Stimulated activated CD4-positive, alpha-beta T cell treated with anti-CD3 and anti-CD28 coated beads, TNF-alpha, amount 100 ng/mL, for 48 hours (primary cell): ENCODE results near the gene USP37.

Experiments
- DNase-seq, 3 donors: peaks; one replicate each; pipeline ENCODE4 v3.0.0-alpha.2; 2020; ENCODE audit warnings: low read depth in 3 of 3

USP37 gene

GRCh38 chr2:218474527-218474926 is 93.6 kb downstream of the USP37 start:
- no peak for DNase-seq

DNA sequence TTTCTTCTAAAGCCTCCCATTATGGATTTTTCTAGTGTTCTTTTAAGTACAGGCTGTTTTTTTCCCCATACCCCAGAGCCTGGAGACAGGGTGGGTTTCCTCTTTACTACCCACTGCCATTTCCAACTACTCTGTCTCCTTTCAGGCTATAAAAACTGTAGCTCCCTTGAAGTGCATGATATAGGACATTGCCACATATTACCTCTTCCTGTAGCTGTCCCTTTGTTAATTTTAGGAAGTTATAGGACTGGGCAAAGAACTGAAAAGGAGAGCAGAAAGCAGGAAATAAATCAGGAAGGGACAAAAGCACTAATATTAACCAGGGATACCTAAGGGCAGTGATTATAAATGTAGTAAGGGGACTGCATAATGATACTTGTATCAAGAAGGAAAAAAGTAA is 95.2 kb downstream of the USP37 start:
- DNase-seq: no peak

- no peak for DNase-seq
Measured at GRCh38 chr2:218471982-218472381, 96.2 kb downstream of the USP37 start.

DNA sequence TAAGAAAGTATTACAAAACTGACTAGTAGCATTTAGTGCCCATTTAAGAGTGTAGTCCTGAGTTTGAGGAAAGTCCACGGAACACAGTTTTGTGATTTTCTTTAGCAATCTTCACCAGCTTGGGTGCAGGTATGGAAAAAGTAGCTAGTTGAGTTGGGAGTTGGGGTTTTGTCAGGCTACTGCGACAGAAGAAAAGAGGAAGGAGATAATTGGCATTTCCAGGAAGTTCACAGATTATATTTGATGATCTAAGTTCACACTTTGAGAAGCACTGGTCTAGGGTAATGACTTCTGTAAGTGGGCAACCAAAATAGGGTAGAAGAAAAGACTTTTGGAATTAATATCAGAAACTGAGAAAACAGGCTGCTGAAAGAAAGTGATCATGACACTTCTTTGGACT is 97.1 kb downstream of the USP37 start:
- no peak for DNase-seq

DNA sequence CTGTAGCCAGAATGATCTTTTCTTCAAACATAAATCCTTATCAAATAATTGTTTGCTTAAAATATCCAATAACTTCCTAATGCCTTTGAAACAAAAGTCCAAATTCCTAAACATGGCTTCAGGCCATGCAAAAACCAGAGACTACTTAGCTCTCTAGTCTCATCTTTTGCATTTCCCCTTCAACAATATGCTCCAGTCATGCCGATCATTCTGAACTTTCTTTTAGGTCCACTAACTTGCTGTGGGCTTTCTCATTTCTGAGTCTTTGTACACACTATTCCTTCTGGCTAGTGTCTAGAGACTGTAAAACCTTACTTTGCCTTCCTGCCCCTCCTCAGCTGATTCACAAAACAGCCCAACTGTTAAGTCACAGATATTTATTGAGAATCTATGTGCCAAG is 97.7 kb downstream of the USP37 start:
- no peak for DNase-seq

DNA sequence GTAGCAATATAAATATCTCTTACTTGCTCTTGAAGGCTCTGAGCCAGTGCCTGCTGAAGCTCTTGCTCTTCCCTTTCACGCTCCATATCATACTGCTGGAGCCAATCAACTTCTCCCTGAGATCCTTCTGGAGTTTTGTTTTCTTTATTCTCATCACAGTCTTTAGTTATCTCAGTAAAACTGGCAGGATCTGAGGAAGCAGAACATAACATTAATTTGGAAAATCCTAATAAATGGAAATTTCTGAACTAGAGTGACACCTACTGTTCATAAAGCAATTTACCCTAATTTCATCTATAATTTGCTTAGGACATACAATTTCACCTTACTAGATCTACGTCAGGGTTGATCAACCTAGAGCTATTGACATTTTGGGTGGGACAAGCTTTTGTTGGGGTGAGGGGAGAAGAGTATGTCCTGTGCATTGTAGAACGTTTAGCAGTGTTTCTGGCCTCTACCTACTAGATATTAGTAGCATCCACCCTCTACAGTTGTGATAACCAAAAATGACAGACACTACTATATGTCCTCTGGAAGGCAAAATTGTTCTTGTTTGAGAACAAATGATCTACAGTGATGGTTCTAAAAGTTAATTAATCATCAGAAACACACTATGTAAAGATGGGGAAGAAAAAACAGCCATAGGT is 102.0 kb downstream of the USP37 start:
- no peak for DNase-seq

- DNase-seq: no peak
Measured at GRCh38 chr2:218458598-218458997, 109.6 kb downstream of the USP37 start.

GRCh38 chr2:218456849-218457248 is 111.3 kb downstream of the USP37 start:
- no peak for DNase-seq

DNA sequence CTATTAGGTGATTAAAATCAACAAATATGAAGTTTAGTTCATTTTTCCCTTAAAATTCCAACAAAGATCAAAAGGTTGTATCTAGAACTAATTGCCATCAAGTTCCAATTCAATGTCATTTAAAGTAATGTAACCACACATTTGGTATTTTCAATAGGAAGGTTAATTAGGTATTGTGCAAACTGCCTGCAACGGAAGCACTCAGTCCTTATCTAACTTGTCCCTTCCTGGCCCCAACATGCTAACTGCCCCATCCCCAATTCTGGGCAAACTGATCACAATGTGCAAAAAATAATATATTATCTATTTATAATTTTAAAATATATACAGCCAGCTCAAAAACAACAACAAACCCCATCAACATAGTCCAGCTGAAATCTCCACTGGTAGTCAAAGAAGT is 116.1 kb downstream of the USP37 start:
- no peak for DNase-seq

- DNase-seq: no peak
Measured at GRCh38 chr2:218448934-218449333, 119.2 kb downstream of the USP37 start.

DNA sequence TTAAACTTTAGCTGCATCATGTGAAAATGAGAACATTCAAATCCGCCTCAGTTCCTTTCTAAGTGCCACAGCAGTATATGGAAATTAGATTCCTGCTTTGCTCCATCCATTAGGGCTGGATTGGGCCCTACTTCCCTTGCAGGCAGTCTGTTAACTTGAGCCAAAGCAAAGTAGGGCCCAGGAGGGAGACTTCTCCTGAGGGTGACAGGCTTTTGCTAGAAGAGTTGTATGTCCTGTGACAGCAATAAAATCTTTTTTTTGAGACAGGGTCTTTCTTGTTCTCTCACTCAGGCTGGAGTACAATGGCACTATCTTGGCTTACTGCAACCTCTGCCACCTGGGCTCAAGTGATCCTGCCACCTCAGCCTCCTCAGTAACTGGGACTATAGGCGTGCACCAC is 121.1 kb downstream of the USP37 start:
- DNase-seq: no peak

DNA sequence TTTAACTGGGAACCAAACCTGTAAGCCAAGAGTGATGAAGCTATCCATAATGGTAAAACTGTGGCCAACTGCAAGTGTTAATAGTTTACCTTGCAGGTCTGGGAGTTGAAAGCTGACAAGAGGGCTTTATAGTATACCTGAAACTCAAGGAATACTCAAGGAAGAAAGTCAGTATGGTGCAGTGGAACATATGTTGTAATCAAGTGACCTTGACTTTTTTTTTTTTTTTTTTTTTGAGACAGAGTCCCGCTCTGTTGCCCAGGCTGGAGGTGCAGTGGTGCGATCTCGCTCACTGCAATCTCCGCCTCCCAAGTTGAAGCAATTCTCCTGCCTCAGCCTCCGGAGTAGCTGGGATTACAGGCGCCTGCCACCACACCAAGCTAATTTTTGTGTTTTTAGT is 121.6 kb downstream of the USP37 start:
- no peak for DNase-seq

DNA sequence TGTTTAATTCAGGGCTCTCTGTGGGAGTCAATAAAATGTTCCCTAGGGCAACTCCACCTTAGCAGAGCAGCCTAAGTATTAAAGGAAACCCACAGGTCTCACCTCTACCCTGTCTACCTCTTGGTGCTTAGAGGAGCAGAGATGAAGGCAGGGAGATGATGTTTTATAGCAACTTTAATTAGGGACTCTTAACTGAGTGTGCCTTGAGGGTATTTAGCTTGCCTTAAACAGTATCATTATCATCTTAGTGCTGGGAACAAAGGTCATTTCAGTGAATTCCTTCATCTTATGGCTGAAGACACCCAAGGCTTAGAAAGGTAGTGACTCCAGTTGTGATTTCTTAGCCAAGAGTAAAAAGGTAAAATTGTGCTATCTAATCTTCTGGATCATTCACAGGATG is 122.5 kb downstream of the USP37 start:
- DNase-seq: no peak

- DNase-seq: no peak
Measured at GRCh38 chr2:218444692-218445357, 123.3 kb downstream of the USP37 start.

- DNase-seq: no peak
Measured at GRCh38 chr2:218438596-218438995, 129.6 kb downstream of the USP37 start.

DNA sequence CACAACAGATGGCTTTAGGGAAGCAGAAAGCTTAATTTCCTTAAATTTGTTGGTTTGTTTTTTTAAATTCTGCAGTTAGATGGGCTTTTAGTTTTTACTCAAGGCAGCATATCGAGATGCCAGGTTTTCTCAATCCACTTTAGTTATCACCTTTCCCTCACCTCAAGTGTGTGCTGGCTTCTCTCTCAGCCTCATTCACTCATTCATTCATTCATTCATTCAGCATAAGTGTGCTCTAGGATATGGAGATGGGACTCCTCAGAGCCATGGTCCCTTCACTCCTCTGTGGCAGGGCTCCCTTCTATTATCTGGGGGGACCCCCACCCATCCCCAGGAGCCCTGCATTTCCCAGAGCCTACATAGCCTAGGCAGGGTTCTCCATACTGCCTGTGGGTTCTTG is 130.2 kb downstream of the USP37 start:
- DNase-seq: no peak

- DNase-seq: no peak
Measured at GRCh38 chr2:218436992-218437391, 131.2 kb downstream of the USP37 start.

GRCh38 chr2:218435003-218435982 is 132.9 kb downstream of the USP37 start:
- no peak for DNase-seq

DNA sequence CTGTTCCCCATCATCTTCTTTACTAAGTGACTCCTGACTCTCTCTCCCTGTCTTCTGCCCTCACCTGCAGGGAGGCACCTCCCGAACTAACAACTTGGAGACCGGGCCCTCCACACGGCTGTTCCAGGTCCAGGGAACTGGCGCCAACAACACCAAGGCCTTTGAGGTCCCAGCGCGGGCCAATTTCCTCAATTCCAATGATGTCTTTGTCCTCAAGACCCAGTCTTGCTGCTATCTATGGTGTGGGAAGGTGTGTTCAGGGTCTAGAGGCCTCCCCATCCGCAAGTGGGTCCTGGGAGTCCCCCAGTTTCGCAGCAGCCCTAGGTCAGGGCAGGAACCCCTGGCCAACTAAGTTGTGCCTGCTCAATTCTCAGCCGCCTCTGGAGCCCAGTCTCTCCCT is 133.7 kb downstream of the USP37 start:
- DNase-seq: no peak

DNA sequence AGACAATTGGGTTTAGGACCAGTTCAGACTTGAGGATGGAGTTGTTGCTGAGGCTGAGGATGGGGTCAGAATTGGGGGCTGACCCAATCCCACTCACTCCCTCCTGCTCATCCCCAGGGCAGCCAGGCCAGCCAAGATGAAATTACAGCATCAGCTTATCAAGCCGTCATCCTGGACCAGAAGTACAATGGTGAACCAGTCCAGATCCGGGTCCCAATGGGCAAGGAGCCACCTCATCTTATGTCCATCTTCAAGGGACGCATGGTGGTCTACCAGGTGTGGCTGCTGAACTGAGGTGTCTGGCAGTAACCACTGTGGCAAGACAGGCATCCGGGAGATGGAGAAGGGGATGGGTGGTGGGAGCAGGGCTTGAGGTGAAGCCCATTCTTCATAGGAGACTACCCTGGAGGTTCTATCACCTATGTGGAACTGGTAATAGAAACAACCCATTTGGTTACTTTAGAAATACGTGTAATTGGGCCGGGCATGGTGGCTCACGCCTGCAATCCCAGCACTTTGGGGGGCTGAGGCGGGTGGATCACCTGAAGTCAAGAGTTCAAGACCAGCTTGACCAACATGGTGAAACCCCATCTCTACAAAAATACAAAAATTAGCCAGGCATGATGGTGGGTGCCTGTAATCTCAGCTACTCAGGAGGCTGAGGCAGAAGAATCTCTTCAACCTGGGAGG is 135.3 kb downstream of the USP37 start:
- DNase-seq: no peak

DNA sequence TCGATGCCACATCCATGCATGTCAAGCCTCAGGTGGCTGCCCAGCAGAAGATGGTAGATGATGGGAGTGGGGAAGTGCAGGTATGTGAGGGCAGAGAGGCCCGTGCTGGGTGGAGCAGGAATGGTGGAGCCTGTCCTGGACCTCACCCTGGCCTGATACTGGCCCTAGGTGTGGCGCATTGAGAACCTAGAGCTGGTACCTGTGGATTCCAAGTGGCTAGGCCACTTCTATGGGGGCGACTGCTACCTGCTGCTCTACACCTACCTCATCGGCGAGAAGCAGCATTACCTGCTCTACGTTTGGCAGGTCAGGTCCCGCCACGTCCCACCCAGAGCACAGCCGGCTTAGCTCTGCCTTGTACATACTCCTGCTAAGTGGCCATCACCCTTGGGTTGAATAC is 136.3 kb downstream of the USP37 start:
- no peak for DNase-seq

GRCh38 chr2:218430721-218431120 is 137.4 kb downstream of the USP37 start:
- DNase-seq: no peak
